ENCODE data around the gene TCP1.
"Not testable (repeated sequence)": the region's sequence is repeated elsewhere in the genome, so short reads cannot be mapped to it uniquely, and the experiment has no call there.

The TCP1 gene

GRCh38 chr6:159789377-159790148 lies at the start of gene TCP1:
TCP1 (minus strand) TSS chr6:159789602; CDS start chr6:159789468, 134 bp downstream.
- peak; percentile 95 for DNase-seq (ENCODE audit: low read depth in 2 of 2)

GRCh38 chr6:159838020-159838744 lies 48.8 kb upstream of the TCP1 start:
- DNase-seq (ENCODE audit: low read depth in 2 of 2), result no peak

GRCh38 chr6:159837511-159837910 lies 48.1 kb upstream of the TCP1 start:
- no peak for DNase-seq (ENCODE audit: low read depth in 2 of 2)

GRCh38 chr6:159836718-159837490 lies 47.5 kb upstream of the TCP1 start:
- DNase-seq (ENCODE audit: low read depth in 2 of 2), result no peak

- DNase-seq (ENCODE audit: low read depth in 2 of 2), result no peak
Observed at GRCh38 chr6:159833997-159834603, 44.7 kb upstream of the TCP1 start.

GRCh38 chr6:159833556-159833955 lies 44.2 kb upstream of the TCP1 start:
- no peak for DNase-seq (ENCODE audit: low read depth in 2 of 2)

- no peak for DNase-seq (ENCODE audit: low read depth in 2 of 2)
Observed at GRCh38 chr6:159832946-159833345, 43.5 kb upstream of the TCP1 start.

- no peak for DNase-seq (ENCODE audit: low read depth in 2 of 2)
Observed at GRCh38 chr6:159831373-159831679, 41.9 kb upstream of the TCP1 start.

GRCh38 chr6:159830501-159831372 lies 41.3 kb upstream of the TCP1 start:
- DNase-seq (ENCODE audit: low read depth in 2 of 2), result no peak

- DNase-seq (ENCODE audit: low read depth in 2 of 2), result no peak
Observed at GRCh38 chr6:159829526-159829925, 40.1 kb upstream of the TCP1 start.

- DNase-seq (ENCODE audit: low read depth in 2 of 2), result no peak
Observed at GRCh38 chr6:159828074-159828473, 38.7 kb upstream of the TCP1 start.

- no peak for DNase-seq (ENCODE audit: low read depth in 2 of 2)
Observed at GRCh38 chr6:159826968-159827647, 37.7 kb upstream of the TCP1 start.

GRCh38 chr6:159826004-159826403 lies 36.6 kb upstream of the TCP1 start:
- DNase-seq (ENCODE audit: low read depth in 2 of 2), result no peak

GRCh38 chr6:159824690-159825089 lies 35.3 kb upstream of the TCP1 start:
- not testable (repeated sequence) for DNase-seq (ENCODE audit: low read depth in 2 of 2)

GRCh38 chr6:159823953-159824352 lies 34.6 kb upstream of the TCP1 start:
- DNase-seq (ENCODE audit: low read depth in 2 of 2), result no peak

GRCh38 chr6:159821726-159822125 lies 32.3 kb upstream of the TCP1 start:
- no peak for DNase-seq (ENCODE audit: low read depth in 2 of 2)

- DNase-seq (ENCODE audit: low read depth in 2 of 2), result no peak
Observed at GRCh38 chr6:159821122-159821521, 31.7 kb upstream of the TCP1 start.

- no peak for DNase-seq (ENCODE audit: low read depth in 2 of 2)
Observed at GRCh38 chr6:159819932-159820640, 30.7 kb upstream of the TCP1 start.

- no peak for DNase-seq (ENCODE audit: low read depth in 2 of 2)
Observed at GRCh38 chr6:159819098-159819497, 29.7 kb upstream of the TCP1 start.
